Cardiac fibroblast (primary cell): ENCODE data around the gene LRFN5.
A peak's percentile ranks its signal among the peaks of the same experiment; 100 is the strongest.

ENCODE experiments used
- DNase-seq, 2 donors: peaks; one replicate each; pipeline versions ENCODE4 v3.0.0 to v3.0.0-alpha.2; 2010; ENCODE audit warnings: low read depth in 2 of 2
- H3K4me3 ChIP-seq, 2 donors: replicated peaks in 1 of 2; 1 replicate in 1 of 2; 2 replicates in 1 of 2; pipeline ENCODE4 v1.5.1; 2011; ENCODE audit warnings: low read depth in 2 of 2, low read length in 2 of 2, mild to moderate bottlenecking in 2 of 2, moderate library complexity in 1 of 2
- CTCF ChIP-seq: IDR thresholded peaks from one replicate; pipeline ENCODE4 v1.5.1; 2011; ENCODE audit warnings: low read depth, mild to moderate bottlenecking, low read length, inconsistent platforms

Gene LRFN5

GRCh38 chr14:41604721-41605531, 1.8 kb upstream of the LRFN5 start:
- peak overlapping the region; percentile 62 to 71 for H3K4me3 ChIP-seq
- DNase-seq, result peak; percentile 79 to 92
- TF ChIP-seq CTCF, result no peak

- peak; percentile 33 to 67 for DNase-seq
- TF ChIP-seq CTCF, result no peak
- H3K4me3 ChIP-seq, result peak overlapping the region; percentile 62 to 71
Observed at GRCh38 chr14:41605550-41606281, 960 bp upstream of the LRFN5 start.

- DNase-seq, result no peak
Observed at GRCh38 chr14:41606282-41606531, 469 bp upstream of the LRFN5 start.

GRCh38 chr14:41607304-41607775, 664 bp downstream of the LRFN5 start:
- H3K4me3 ChIP-seq, result peak overlapping the region; percentile 62 to 71
- DNase-seq, result peak in 1 of 2 donors; percentile 36

More at GRCh38 chr14:41606282-41606531, 469 bp upstream of the LRFN5 start:
- no peak for TF ChIP-seq CTCF
- H3K4me3 ChIP-seq, result peak overlapping the region; percentile 62 to 71

GRCh38 chr14:41607966-41608663, 1.4 kb downstream of the LRFN5 start:
- peak in 1 of 2 donors; percentile 10 for DNase-seq
- TF ChIP-seq CTCF, result no peak
- H3K4me3 ChIP-seq, result peak overlapping the region; percentile 62 to 71

More at GRCh38 chr14:41607304-41607775, 664 bp downstream of the LRFN5 start:
- TF ChIP-seq CTCF, result no peak

GRCh38 chr14:41608681-41609390, 2.2 kb downstream of the LRFN5 start:
- DNase-seq, result peak in 1 of 2 donors; percentile 9
- H3K4me3 ChIP-seq, result peak overlapping the region in 1 of 2 donors; percentile 71
- no peak for TF ChIP-seq CTCF
